HCT116 (cell line): ENCODE measurements around the gene NACAD. TPM values are rescaled to one million over a fixed set of nuclear protein-coding genes. Genes with fewer than 3 reads are reported as not detected.

ENCODE experiments used
- ATAC-seq: fragments of 200-7000 bp; cut with Tn5 transposase; 2 replicates; pipeline ENCODE4 v1.9.1; 2020; ENCODE audit warnings: mild to moderate bottlenecking, moderate library complexity
- BruUV-seq: library from RNA; stranded (reverse); fragments of 400-500 nt; replicated peaks from 2 replicates; lab custom pipeline; 2021; lab: Mats Ljungman, UMichigan
- CTCF ChIA-PET: fragments of 300-600 bp; sonication (Branson Sonifier 250); formaldehyde crosslinking; loops from one replicate; lab custom pipeline; 2021; ENCODE audit warnings: antibody characterized with exemption; lab: Charles Lee
- POLR2A ChIA-PET: fragments of 300-600, 350-600 bp; sonication (Branson Sonifier 250); formaldehyde crosslinking; loops from one replicate; lab custom pipeline; 2021; ENCODE audit warnings: antibody characterized with exemption; lab: Charles Lee
- RAD21 ChIA-PET, 2 experiments: fragments of 300-600 bp; sonication (Branson Sonifier 250); formaldehyde crosslinking; loops; one replicate each; lab custom pipeline; 2023; ENCODE audit warnings: low total read pairs in 2 of 2; ENCODE audit not compliant: uncharacterized antibody in 2 of 2, unreplicated experiment in 2 of 2, low non-redundant PET in 1 of 2; lab: Charles Lee
- DNase-seq: peaks from one replicate; pipeline ENCODE4 v3.0.0-alpha.2; 2010; ENCODE audit warnings: low read depth, low spot score
- H2AFZ ChIP-seq: fragments of 200-600 bp; shearing (Covaris generic), sonication (generic); 2 replicates; pipeline ENCODE4 v1.6.1; 2017; ENCODE audit warnings: low read depth, mixed run types, mixed read lengths, antibody characterized with exemption, low read length; ENCODE audit not compliant: poor library complexity, severe bottlenecking
- H3K27ac ChIP-seq: 2 replicates; pipeline ENCODE4 v1.5.1; 2012; ENCODE audit warnings: low read depth, low read length
- H3K27me3 ChIP-seq: fragments of 200-600 bp; sonication (generic); 2 replicates; pipeline ENCODE4 v1.6.1; 2016; ENCODE audit warnings: mixed run types, low read length, mixed read lengths; ENCODE audit not compliant: insufficient read depth
- H3K36me3 ChIP-seq, 2 experiments: fragments of 200-500 bp in 1 of 2; fragments of 200-600 bp in 1 of 2; sonication (Bioruptor generic) in 1 of 2; sonication (generic) in 1 of 2; 2 replicates each; pipeline versions ENCODE4 v1.5.1 to v1.6.1; 2014 to 2016; ENCODE audit warnings: low read length in 2 of 2, inconsistent platforms in 1 of 2, mixed read lengths in 1 of 2, mixed run types in 1 of 2; ENCODE audit not compliant: insufficient read depth in 2 of 2, control insufficient read depth in 1 of 2
- H3K4me1 ChIP-seq, 2 experiments: fragments of 200-600 bp in 1 of 2; sonication (generic) in 1 of 2; 2 replicates each; pipeline versions ENCODE4 v1.5.1 to v1.6.1; 2012 to 2017; ENCODE audit warnings: low read length in 2 of 2, inconsistent platforms in 1 of 2, mild to moderate bottlenecking in 1 of 2, mixed read lengths in 1 of 2, mixed run types in 1 of 2, moderate library complexity in 1 of 2; ENCODE audit not compliant: insufficient read depth in 2 of 2, control insufficient read depth in 1 of 2
- H3K4me2 ChIP-seq: fragments of 200-600 bp; sonication (generic); 2 replicates; pipeline ENCODE4 v1.6.1; 2017; ENCODE audit warnings: mixed run types, low read length, mixed read lengths
- H3K4me3 ChIP-seq, 2 experiments: fragments of 200-600 bp in 1 of 2; sonication (generic) in 1 of 2; replicated peaks in 1 of 2; 2 replicates each; pipeline ENCODE4 v1.5.1; 2011 to 2016; ENCODE audit warnings: low read length in 2 of 2, control low read depth in 1 of 2, low read depth in 1 of 2, mild to moderate bottlenecking in 1 of 2, mixed read lengths in 1 of 2, mixed run types in 1 of 2
- H3K79me2 ChIP-seq: fragments of 200-600 bp; sonication (generic); 2 replicates; pipeline ENCODE4 v1.6.1; 2017; ENCODE audit warnings: mild to moderate bottlenecking, mixed run types, low read length, moderate library complexity, mixed read lengths; ENCODE audit not compliant: insufficient read depth
- H3K9ac ChIP-seq: fragments of 200-600 bp; sonication (generic); 2 replicates; pipeline ENCODE4 v1.6.1; 2016; ENCODE audit warnings: low read length, mixed read lengths
- H3K9me2 ChIP-seq: fragments of 200-600 bp; sonication (generic), shearing (Covaris generic); 2 replicates; pipeline ENCODE4 v1.6.1; 2017; ENCODE audit warnings: mixed run types, mild to moderate bottlenecking, moderate library complexity; ENCODE audit not compliant: insufficient read depth
- H3K9me3 ChIP-seq, 2 experiments: fragments of 200-500 bp in 1 of 2; fragments of 200-600 bp in 1 of 2; sonication (Bioruptor generic) in 1 of 2; sonication (generic) in 1 of 2; 2 replicates each; pipeline ENCODE4 v1.6.1; 2014 to 2017; ENCODE audit warnings: low read length in 2 of 2, mixed read lengths in 2 of 2, inconsistent platforms in 1 of 2, low read depth in 1 of 2, mild to moderate bottlenecking in 1 of 2, mixed run types in 1 of 2, moderate library complexity in 1 of 2; ENCODE audit not compliant: control insufficient read depth in 1 of 2, insufficient read depth in 1 of 2
- H4K20me1 ChIP-seq: fragments of 200-600 bp; sonication (generic), shearing (Covaris generic); 2 replicates; pipeline ENCODE4 v1.6.1; 2017; ENCODE audit warnings: mixed run types, mild to moderate bottlenecking, moderate library complexity; ENCODE audit not compliant: insufficient read depth
- CBX3 ChIP-seq: IDR thresholded peaks from 2 replicates; pipeline ENCODE4 v1.6.1; 2012; ENCODE audit warnings: low read depth
- CEBPB ChIP-seq: IDR thresholded peaks from 2 replicates; pipeline ENCODE4 v1.6.1; 2012; ENCODE audit warnings: low read depth
- EGR1 ChIP-seq: IDR thresholded peaks from 2 replicates; pipeline ENCODE4 v1.6.1; 2012; ENCODE audit warnings: low read depth
- POLR2AphosphoS5 ChIP-seq: IDR thresholded peaks from 2 replicates; pipeline ENCODE4 v1.6.1; 2011; ENCODE audit warnings: mild to moderate bottlenecking, low read depth, low read length, moderate library complexity
- RAD21 ChIP-seq: IDR thresholded peaks from 2 replicates; pipeline ENCODE4 v1.6.1; 2012; ENCODE audit warnings: low read depth, mild to moderate bottlenecking
- YY1 ChIP-seq: IDR thresholded peaks from 2 replicates; pipeline ENCODE4 v1.6.1; 2011; ENCODE audit warnings: low read length, low read depth, moderate library complexity, mild to moderate bottlenecking; ENCODE audit not compliant: insufficient replicate concordance; ENCODE audit errors: extremely low read depth
- intact Hi-C: fragments of 100-400 bp; cut with micrococcal nuclease; formaldehyde crosslinking; loops from 2 replicates; pipeline ENCODE4 v1.10.0; 2022
- total RNA-seq: library from RNA; stranded (reverse); gene quantifications from one replicate; pipeline ENCODE4 v1.2.1, GENCODE V29; 2021; ENCODE audit not compliant: unreplicated experiment
- TF ChIP-seq, protein P1 (sequence below): IDR thresholded peaks from 2 replicates; pipeline ENCODE4 v1.6.1; 2011; ENCODE audit warnings: mild to moderate bottlenecking, low read length, moderate library complexity; ENCODE audit not compliant: insufficient replicate concordance; ENCODE audit errors: extremely low read depth
- TF ChIP-seq, protein P2 (sequence below), 3 experiments: fragments of 200-600 bp in 1 of 3; sonication (generic) in 1 of 3; IDR thresholded peaks in 2 of 3; conservative IDR thresholded peaks in 1 of 3; 2 replicates each; pipeline ENCODE4 v1.5.1; 2012 to 2017; ENCODE audit warnings: low read depth in 2 of 3, low read length in 2 of 3, antibody characterized with exemption in 1 of 3, borderline replicate concordance in 1 of 3, control low read depth in 1 of 3, mild to moderate bottlenecking in 1 of 3, mixed read lengths in 1 of 3, mixed run types in 1 of 3, moderate library complexity in 1 of 3; ENCODE audit not compliant: insufficient read depth in 1 of 3

The NACAD gene
- total RNA-seq, 1 experiment from 2014 or later = 0.05 TPM

DNA sequence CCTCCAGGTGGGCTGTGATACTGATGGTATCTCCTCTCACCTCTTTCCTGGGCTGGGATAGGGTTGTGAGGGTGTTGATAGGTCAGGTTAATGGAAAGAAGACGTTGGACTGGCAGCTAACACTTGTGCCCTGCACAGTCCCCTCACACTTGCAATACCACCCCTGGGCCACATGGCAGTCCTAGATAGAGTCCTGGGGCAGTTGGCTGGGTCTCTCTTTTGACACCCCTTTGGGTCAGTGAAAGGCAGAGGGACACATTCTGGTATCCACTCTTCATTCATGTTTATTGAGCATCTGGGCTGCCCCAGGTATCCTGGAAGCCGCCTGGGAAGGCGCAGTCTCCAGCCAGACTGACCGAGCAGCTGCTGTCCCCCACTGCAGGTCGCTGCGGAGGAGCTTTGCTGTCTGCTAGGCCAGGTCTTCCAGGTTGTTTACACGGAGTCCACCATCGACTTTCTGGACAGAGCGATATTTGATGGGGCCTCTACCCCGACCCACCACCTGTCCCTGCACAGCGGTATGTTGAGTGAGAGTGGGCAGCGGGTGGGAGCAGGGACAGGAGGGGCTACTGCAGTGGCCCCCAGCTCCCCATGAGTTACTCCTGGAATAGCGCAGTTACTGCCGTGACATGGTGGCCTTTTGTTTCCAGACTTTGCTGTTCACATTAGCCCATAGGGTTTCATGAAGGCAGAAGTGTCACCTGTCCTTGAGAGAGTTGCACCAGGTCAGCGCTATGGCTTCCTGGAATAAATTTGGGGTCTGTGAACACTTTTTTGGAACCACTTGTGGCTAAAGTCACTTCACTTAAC lies 19.1 kb downstream of the NACAD start:
- no peak overlapping the region for H3K27ac ChIP-seq
- H2AFZ ChIP-seq = no peak overlapping the region
- H3K4me3 ChIP-seq = no peak overlapping the region
- no peak overlapping the region for H3K4me2 ChIP-seq
- DNase-seq (no peak), ATAC-seq (peak; percentile 48; the same call in 1 of the 2 replicates)
- no TSS peak for BruUV-seq
- intact Hi-C loops = no loop called here
- peaks cover 4% of the 10 kb centered on the region; the same call in 1 of the 2 replicates for H3K79me2 ChIP-seq
- RAD21 ChIA-PET = interaction anchor here in 1 of 2 experiments (0.7 kb wide), 1 partner anchor 41 kb away, joined by 3 read pairs; no protein-coding TSS in a partner anchor
- no peaks in the 10 kb centered on the region for H3K9me2 ChIP-seq
- no peaks in the 10 kb centered on the region for H3K9me3 ChIP-seq
- H4K20me1 ChIP-seq = no peaks in the 10 kb centered on the region
- no peaks in the 10 kb centered on the region for H3K27me3 ChIP-seq
- H3K9ac ChIP-seq = no peak overlapping the region
- H3K4me1 ChIP-seq = peaks cover 12 to 20% of the 10 kb centered on the region in 2 experiments
- CTCF ChIA-PET = no interaction called here
- H3K36me3 ChIP-seq = no peaks in the 10 kb centered on the region
- POLR2A ChIA-PET = no interaction called here
- TF ChIP-seq, protein P1, sequence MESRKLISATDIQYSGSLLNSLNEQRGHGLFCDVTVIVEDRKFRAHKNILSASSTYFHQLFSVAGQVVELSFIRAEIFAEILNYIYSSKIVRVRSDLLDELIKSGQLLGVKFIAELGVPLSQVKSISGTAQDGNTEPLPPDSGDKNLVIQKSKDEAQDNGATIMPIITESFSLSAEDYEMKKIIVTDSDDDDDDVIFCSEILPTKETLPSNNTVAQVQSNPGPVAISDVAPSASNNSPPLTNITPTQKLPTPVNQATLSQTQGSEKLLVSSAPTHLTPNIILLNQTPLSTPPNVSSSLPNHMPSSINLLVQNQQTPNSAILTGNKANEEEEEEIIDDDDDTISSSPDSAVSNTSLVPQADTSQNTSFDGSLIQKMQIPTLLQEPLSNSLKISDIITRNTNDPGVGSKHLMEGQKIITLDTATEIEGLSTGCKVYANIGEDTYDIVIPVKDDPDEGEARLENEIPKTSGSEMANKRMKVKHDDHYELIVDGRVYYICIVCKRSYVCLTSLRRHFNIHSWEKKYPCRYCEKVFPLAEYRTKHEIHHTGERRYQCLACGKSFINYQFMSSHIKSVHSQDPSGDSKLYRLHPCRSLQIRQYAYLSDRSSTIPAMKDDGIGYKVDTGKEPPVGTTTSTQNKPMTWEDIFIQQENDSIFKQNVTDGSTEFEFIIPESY = no peak
- TF ChIP-seq, protein P2, sequence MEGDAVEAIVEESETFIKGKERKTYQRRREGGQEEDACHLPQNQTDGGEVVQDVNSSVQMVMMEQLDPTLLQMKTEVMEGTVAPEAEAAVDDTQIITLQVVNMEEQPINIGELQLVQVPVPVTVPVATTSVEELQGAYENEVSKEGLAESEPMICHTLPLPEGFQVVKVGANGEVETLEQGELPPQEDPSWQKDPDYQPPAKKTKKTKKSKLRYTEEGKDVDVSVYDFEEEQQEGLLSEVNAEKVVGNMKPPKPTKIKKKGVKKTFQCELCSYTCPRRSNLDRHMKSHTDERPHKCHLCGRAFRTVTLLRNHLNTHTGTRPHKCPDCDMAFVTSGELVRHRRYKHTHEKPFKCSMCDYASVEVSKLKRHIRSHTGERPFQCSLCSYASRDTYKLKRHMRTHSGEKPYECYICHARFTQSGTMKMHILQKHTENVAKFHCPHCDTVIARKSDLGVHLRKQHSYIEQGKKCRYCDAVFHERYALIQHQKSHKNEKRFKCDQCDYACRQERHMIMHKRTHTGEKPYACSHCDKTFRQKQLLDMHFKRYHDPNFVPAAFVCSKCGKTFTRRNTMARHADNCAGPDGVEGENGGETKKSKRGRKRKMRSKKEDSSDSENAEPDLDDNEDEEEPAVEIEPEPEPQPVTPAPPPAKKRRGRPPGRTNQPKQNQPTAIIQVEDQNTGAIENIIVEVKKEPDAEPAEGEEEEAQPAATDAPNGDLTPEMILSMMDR (IDR thresholded peaks at IDR 0.05 in 2 of 3, conservative IDR thresholded peaks at IDR 0.05 in 1 of 3; ENCODE audit: borderline replicate concordance in 1 of 3, insufficient read depth in 1 of 3, low read depth in 2 of 3, low read length in 2 of 3) = peak in 2 of 3 experiments; percentile 15 to 21; a peak in 2 of 6 replicates
- TF ChIP-seq CBX3 = no peak
- TF ChIP-seq POLR2AphosphoS5 = no peak
- TF ChIP-seq YY1 = no peak
- no peak for TF ChIP-seq CEBPB
- no peak for TF ChIP-seq EGR1
- no peak for TF ChIP-seq RAD21
